C4-2B (cell line): Measurements from ENCODE around the gene SIGLEC10.
"Not testable (repeated sequence)": the region's sequence is repeated elsewhere in the genome, so short reads cannot be mapped to it uniquely, and the experiment has no call there.

ENCODE experiments used
- H3K27ac ChIP-seq: fragments of 450-650 bp; 2 replicates; pipeline ENCODE4 v1.5.1; 2017
- CTCF ChIP-seq: fragments of 450-650 bp; conservative IDR thresholded peaks from 2 replicates; pipeline ENCODE4 v1.5.1; 2017; ENCODE audit warnings: mild to moderate bottlenecking
- ZFX ChIP-seq: fragments of 450-650 bp; IDR thresholded peaks from 2 replicates; pipeline ENCODE4 v1.6.1; 2017

The SIGLEC10 gene

GRCh38 chr19:51417810-51418157, 342 bp upstream of the SIGLEC10 start:
- TF ChIP-seq CTCF (no peak), ZFX (no peak)
- no peak overlapping the region for H3K27ac ChIP-seq

- H3K27ac ChIP-seq = not testable (repeated sequence)
Observed at GRCh38 chr19:51416422-51416821, 1.0 kb downstream of the SIGLEC10 start.

DNA sequence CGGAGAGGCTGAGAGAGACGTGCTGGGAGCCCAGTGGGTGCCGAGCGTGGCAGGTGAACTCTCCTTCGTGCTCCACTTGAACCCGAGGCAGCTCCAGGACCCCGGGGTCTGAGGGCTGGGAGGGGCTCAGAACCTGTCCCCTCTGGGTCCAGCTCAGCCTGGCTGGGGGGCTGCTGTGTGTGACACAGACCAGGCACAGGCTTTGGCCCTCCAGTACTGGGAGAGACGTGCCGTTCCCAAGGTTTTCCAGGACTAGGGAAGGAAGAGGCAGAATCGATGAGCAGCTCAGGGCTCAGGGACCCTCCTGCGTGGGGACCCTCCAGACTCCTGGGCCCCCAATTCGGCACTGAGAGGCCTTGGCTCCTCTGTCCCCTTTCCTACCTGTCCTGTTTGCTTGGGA, 2.3 kb downstream of the SIGLEC10 start:
- TF ChIP-seq CTCF (no peak), ZFX (no peak)
- H3K27ac ChIP-seq = no peak overlapping the region

GRCh38 chr19:51410950-51411748, 6.3 kb downstream of the SIGLEC10 start:
- no peak overlapping the region for H3K27ac ChIP-seq
- TF ChIP-seq CTCF (no peak), ZFX (no peak)

- no peak overlapping the region for H3K27ac ChIP-seq
Observed at GRCh38 chr19:51407511-51408131, 9.8 kb downstream of the SIGLEC10 start.

GRCh38 chr19:51402117-51402516, 15.3 kb downstream of the SIGLEC10 start:
- TF ChIP-seq CTCF = no peak
- TF ChIP-seq ZFX = no peak
- H3K27ac ChIP-seq = no peak overlapping the region

More at GRCh38 chr19:51407511-51408131, 9.8 kb downstream of the SIGLEC10 start:
- TF ChIP-seq ZFX (no peak), CTCF (no peak; the same call in 1 of the 2 replicates)

- not testable (repeated sequence) for H3K27ac ChIP-seq
Observed at GRCh38 chr19:51399936-51400335, 17.5 kb downstream of the SIGLEC10 start.

GRCh38 chr19:51399231-51399630, 18.2 kb downstream of the SIGLEC10 start:
- TF ChIP-seq CTCF (no peak), ZFX (no peak)
- H3K27ac ChIP-seq = no peak overlapping the region
